Cardiac septum (tissue), 1 donor: ENCODE results near the gene SLC35A5. TPM values are rescaled to one million over a fixed set of nuclear protein-coding genes. Genes with fewer than 3 reads are reported as not detected.
"Not testable (repeated sequence)": the region's sequence is repeated elsewhere in the genome, so short reads cannot be mapped to it uniquely, and the experiment has no call there.

Experiments
- DNase-seq: peaks from one replicate; pipeline ENCODE4 v3.0.0-alpha.2; 2020; ENCODE audit warnings: low spot score
- intact Hi-C: fragments of 100-400 bp; cut with DNase I; formaldehyde crosslinking; loops from one replicate; pipeline ENCODE4 v1.14.0; 2022
- total RNA-seq: library from RNA; stranded (reverse); fragmentation: NEBNext Ultra II Directional; extraction: Animal tissue kit (Norgen Biotek cat#: 25700); gene quantifications from one replicate; pipeline ENCODE4 v1.2.1, GENCODE V29; 2021
- donor health status: DM: no; HTN: no; CAD: no.

Gene SLC35A5
- total RNA-seq, 1 donor from 2014 or later: 18.6 TPM

- intact Hi-C loops: loop anchor here (5.0 kb wide), 1 partner anchor 428 kb away; the partner anchor contains the start of gene GTPBP8
These were observed 2.5 kb downstream of the SLC35A5 start for GRCh38 chr3:112564247-112564939.

GRCh38 chr3:112564940-112565305, 3.1 kb downstream of the SLC35A5 start:
- intact Hi-C loops: loop anchor here (5.0 kb wide), 1 partner anchor 427 kb away; the partner anchor contains the start of gene GTPBP8

More at GRCh38 chr3:112564247-112564939, 2.5 kb downstream of the SLC35A5 start:
- DNase-seq: not testable (repeated sequence)

DNA sequence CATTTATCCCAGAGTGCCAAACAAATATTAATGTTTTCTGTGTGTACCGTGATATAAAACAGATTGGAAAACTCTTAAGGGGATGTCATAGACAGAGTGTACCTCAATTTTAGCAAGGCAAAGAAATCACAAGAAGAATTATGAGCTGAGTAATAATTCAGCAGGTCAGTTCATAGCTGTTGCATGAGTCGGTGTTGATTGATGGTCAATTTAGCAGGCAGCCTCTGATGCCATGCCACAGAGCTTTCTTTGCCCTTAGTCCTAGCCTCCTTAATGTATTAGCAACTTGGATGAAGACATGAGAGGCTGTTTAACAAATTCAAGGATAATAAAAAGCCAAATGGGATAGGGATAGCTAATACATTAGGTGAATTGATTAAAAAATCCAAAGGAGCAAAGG, 6.8 kb downstream of the SLC35A5 start:
- intact Hi-C loops: no loop called here
- no peak for DNase-seq

More at GRCh38 chr3:112564940-112565305, 3.1 kb downstream of the SLC35A5 start:
- DNase-seq: no peak

DNA sequence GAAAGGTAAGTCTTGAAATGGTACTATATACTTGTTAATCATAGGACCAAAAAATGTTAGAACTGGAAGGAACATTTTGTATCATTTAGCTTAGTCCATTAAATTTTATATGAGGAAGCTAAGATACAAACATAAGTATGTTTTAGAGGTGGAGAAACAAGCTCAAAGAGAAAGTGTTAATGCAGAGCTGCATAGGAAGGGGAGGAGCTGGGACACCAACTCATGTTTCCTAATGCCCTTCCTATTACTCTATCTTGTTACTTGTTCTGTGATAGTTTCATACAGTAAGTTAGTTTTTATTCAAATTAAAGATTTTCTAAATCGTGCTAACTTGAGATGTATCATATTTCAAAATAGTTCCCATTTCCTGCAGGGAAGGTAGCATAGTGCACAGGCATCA, 7.4 kb downstream of the SLC35A5 start:
- intact Hi-C loops: no loop called here
- no peak for DNase-seq

- DNase-seq: no peak
- intact Hi-C loops: no loop called here
These were observed 10.9 kb downstream of the SLC35A5 start for GRCh38 chr3:112572701-112573100.

- intact Hi-C loops: no loop called here
- no peak for DNase-seq
These were observed 17.4 kb downstream of the SLC35A5 start for GRCh38 chr3:112579232-112579631.

DNA sequence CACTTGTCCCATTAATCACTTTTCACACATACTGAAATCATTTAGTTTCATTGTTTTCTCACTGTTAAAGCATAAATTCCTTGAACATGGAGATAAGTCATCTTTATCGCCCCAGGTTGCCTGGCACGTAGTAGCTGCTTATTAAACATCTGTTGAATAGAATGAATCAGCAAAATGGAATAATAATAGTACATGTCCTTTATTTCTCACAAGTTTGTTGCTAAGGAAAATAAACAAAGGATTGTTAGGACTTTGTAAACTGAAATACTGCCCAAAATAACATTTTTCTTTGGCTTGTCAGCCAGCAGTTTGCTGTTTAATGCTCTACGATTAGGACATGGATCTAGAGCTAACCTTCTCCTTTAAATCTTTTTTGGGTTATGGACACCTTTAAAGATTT, 17.9 kb downstream of the SLC35A5 start:
- no peak for DNase-seq
- intact Hi-C loops: loop anchor here (5.0 kb wide), 3 partner anchors 63 to 398 kb away; partner anchors contain the start of genes CCDC80 and CD200R1

DNA sequence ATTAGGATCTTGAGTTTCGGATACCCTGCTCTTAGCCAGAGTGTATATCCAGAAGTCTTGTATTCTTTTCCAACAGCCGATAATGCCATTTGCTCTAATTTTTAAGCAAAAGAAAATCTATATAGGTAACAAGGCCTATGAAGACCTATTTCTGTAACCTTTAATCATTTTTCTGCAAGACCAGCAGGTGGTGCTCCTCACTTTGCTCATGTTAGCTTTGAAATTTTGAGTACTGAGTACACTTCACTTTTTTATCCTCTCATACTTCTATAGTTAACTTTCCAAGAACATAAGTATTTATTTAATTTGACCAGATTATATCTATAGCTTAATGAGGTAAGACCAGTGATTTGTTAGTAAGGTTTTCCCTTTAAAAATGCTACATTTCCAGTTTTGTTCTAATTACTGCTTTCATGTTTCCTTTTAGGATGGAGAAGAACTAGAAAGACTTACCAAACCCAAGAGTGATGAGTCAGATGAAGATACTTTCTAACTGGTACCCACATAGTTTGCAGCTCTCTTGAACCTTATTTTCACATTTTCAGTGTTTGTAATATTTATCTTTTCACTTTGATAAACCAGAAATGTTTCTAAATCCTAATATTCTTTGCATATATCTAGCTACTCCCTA, 20.5 kb downstream of the SLC35A5 start:
- DNase-seq: no peak
- intact Hi-C loops: loop anchor here (5.0 kb wide), 3 partner anchors 60 to 395 kb away; partner anchors contain the start of genes CCDC80 and CD200R1

DNA sequence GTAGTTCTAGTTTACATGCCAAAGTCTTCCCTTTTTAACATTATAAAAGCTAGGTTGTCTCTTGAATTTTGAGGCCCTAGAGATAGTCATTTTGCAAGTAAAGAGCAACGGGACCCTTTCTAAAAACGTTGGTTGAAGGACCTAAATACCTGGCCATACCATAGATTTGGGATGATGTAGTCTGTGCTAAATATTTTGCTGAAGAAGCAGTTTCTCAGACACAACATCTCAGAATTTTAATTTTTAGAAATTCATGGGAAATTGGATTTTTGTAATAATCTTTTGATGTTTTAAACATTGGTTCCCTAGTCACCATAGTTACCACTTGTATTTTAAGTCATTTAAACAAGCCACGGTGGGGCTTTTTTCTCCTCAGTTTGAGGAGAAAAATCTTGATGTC, 21.3 kb downstream of the SLC35A5 start:
- no peak for DNase-seq
- intact Hi-C loops: loop anchor here (5.0 kb wide), 3 partner anchors 59 to 394 kb away; partner anchors contain the start of genes CCDC80 and CD200R1

DNA sequence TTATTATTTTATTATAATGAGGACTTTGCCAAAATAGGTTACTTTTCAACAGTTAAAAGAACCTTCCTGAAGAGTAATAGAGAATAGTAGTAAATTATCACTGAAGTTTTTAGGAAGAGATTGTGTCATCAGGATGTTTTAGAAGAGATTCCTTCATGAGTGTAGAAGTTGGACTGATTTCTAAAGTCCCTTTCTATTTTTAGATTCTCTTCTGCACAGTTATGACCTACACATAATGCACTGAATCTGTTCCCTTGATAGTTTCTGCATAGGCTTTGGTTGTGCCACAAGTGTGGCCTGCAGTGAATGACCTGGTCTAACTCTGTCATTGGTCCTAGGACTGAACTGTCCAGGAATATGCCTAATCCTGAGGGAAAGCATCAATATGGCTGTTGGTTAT, 23.9 kb downstream of the SLC35A5 start:
- no peak for DNase-seq
- intact Hi-C loops: no loop called here

- no peak for DNase-seq
- intact Hi-C loops: no loop called here
These were observed 25.5 kb downstream of the SLC35A5 start for GRCh38 chr3:112587336-112587735.

- intact Hi-C loops: no loop called here
- no peak for DNase-seq
These were observed 31.4 kb downstream of the SLC35A5 start for GRCh38 chr3:112593258-112593657.

- DNase-seq: no peak
- intact Hi-C loops: no loop called here
These were observed 33.0 kb downstream of the SLC35A5 start for GRCh38 chr3:112594856-112595255.

GRCh38 chr3:112597945-112598344, 36.1 kb downstream of the SLC35A5 start:
- intact Hi-C loops: no loop called here
- no peak for DNase-seq

DNA sequence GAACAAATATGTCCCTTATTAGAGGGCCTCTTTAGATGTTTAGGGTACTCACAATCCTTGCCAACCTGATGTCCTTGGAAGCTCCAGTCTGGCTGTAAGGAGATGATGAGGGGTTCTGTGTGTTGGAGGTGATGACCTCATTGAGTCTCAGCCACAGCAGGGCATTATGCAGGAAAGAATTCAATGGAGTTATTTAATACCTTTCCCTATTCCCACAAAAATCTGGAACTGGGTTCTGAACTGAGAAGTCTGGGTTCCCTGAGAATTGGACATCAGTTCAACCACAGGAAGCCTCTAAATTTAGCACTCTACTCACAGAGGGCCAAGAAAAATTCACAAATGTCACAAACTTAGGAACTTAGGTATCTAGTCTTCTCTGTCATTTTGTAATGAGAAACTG, 36.9 kb downstream of the SLC35A5 start:
- intact Hi-C loops: no loop called here
- DNase-seq: no peak

- intact Hi-C loops: no loop called here
- no peak for DNase-seq
These were observed 40.5 kb downstream of the SLC35A5 start for GRCh38 chr3:112602217-112602838.

DNA sequence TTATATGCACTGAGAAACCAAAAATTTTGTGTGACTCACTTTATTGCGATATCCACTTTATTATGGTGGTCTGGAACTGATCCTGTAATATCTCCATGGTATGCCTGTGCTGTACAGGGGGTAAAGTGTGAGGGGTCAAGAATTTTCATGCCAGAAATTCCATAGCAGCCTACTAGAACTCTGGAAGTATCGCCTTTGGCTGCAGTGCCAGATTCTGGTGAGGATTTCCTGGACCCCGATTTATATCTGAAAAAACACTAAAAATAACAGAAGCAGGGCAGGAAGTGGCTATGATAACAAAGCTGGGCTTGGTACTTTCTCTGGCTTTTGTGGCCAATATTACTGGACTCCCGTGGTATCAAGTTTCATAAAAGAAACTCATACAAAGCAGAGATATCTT, 42.7 kb downstream of the SLC35A5 start:
- intact Hi-C loops: no loop called here

DNA sequence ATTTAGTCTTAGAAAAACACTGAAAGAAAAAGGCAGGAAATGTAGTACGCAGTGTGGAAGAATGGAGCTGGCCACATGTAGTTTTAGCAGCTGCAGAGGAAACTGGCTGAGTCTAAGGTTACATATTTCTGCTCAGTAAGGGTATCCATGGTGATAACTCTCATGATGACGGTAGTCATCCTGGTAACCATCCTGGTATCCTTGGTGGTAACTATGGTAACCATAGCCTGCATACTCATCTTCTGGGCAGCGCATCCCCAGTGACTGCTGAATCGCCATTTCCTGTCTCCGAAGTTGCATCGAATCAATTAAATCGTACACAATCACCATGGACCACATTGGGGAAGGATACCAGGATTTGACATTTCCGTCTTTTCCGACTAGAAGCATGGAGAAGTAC, 43.4 kb downstream of the SLC35A5 start:
- intact Hi-C loops: no loop called here
- DNase-seq: no peak

More for the DNA sequence above, 42.7 kb downstream of the SLC35A5 start:
- DNase-seq: no peak

- intact Hi-C loops: no loop called here
- no peak for DNase-seq
These were observed 44.3 kb downstream of the SLC35A5 start for GRCh38 chr3:112606098-112606497.

DNA sequence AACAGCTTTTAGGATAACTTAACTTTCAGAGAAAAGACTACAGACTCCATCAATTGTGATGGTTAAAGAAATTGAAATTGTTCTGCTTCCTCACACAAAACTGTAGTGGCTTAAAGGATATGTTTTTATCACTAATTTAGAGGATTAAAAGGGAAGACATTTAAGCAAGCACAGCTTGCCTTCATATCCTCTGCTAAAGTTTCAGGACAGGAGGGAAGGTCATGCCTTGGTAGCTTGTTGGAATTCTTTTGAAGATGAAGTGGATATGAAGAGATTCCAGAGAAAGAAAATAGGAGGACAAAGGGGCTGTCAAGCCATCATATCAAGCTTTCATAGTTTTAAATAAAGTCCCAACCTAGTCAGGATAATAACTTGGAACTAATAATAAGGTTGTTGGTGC, 46.0 kb downstream of the SLC35A5 start:
- DNase-seq: no peak
- intact Hi-C loops: no loop called here

GRCh38 chr3:112610121-112610520, 48.3 kb downstream of the SLC35A5 start:
- intact Hi-C loops: no loop called here
- DNase-seq: no peak
